Kidney (tissue), 14 donors: ENCODE data around the gene RBM44. TPM values are rescaled to one million over a fixed set of nuclear protein-coding genes. Genes with fewer than 3 reads are reported as not detected.
"Not testable (repeated sequence)": the region's sequence is repeated elsewhere in the genome, so short reads cannot be mapped to it uniquely, and the experiment has no call there.

Source experiments
- DNase-seq, 5 donors: peaks; one replicate each; pipeline ENCODE4 v3.0.0-alpha.2; 2013 to 2020
- FAIRE-seq: peaks from 2 replicates; lab custom pipeline; 2012; peaks lifted over from hg19 to GRCh38; lab: Jason Lieb, UNC
- H3K27ac ChIP-seq, 2 donors: one replicate each; pipeline ENCODE4 v1.7.0; 2013; ENCODE audit warnings: low read depth in 2 of 2, low read length in 2 of 2, inconsistent platforms in 1 of 2
- H3K27me3 ChIP-seq: one replicate; pipeline ENCODE4 v1.7.1; 2013; ENCODE audit warnings: low read length, inconsistent platforms; ENCODE audit not compliant: control insufficient read depth, insufficient read depth
- H3K36me3 ChIP-seq, 3 donors: one replicate each; pipeline versions ENCODE4 v1.7.0 to v1.7.1; 2013; ENCODE audit warnings: low read length in 3 of 3, control low read depth in 1 of 3, inconsistent platforms in 1 of 3; ENCODE audit not compliant: insufficient read depth in 3 of 3, control insufficient read depth in 2 of 3
- H3K4me1 ChIP-seq, 3 donors: one replicate each; pipeline versions ENCODE4 v1.7.0 to v1.7.1; 2013; ENCODE audit warnings: low read length in 3 of 3, inconsistent platforms in 1 of 3, low read depth in 1 of 3; ENCODE audit not compliant: control insufficient read depth in 2 of 3, insufficient read depth in 2 of 3
- H3K4me3 ChIP-seq, 3 donors: one replicate each; pipeline versions ENCODE4 v1.7.0 to v1.8.1; 2013; ENCODE audit warnings: low read length in 3 of 3, control low read depth in 1 of 3, inconsistent platforms in 1 of 3
- H3K9ac ChIP-seq, 3 donors: one replicate each; pipeline versions ENCODE4 v1.7.0 to v1.7.1; 2013; ENCODE audit warnings: low read length in 3 of 3, control low read depth in 1 of 3, inconsistent platforms in 1 of 3
- H3K9me3 ChIP-seq, 3 donors: one replicate each; pipeline versions ENCODE4 v1.7.0 to v1.7.1; 2013; ENCODE audit warnings: low read length in 3 of 3, control low read depth in 1 of 3, inconsistent platforms in 1 of 3; ENCODE audit not compliant: control insufficient read depth in 2 of 3, insufficient read depth in 1 of 3
- intact Hi-C: fragments of 100-400 bp; cut with DNase I; formaldehyde crosslinking; loops from one replicate; pipeline ENCODE4 v1.11.1; 2022
- polyA plus RNA-seq: library from polyadenylated mRNA; stranded (reverse); fragments of 350-450 nt; fragmentation: Illumina TruSeq; extraction: RNeasy Lipid Tissue Mini Kit (QIAGEN cat#74804); gene quantifications from one replicate; pipeline ENCODE4 v1.2.3, GENCODE V29; 2014; ENCODE audit warnings: low read depth, low replicate concordance; ENCODE audit not compliant: insufficient read depth
- total RNA-seq: library from RNA; stranded (reverse); fragmentation: NEBNext Ultra II Directional; extraction: Animal tissue kit (Norgen Biotek cat#: 25700); gene quantifications from one replicate; pipeline ENCODE4 v1.2.1, GENCODE V29; 2021
- TF ChIP-seq, protein P1 (sequence below): IDR thresholded peaks from 3 replicates; pipeline ENCODE4 v1.5.1; 2012; ENCODE audit warnings: mild to moderate bottlenecking, moderate library complexity, borderline replicate concordance; ENCODE audit not compliant: insufficient read depth; ENCODE audit errors: extremely low read depth
- donor health status: control.
- donor health status: control.
- donor health status: control.
- donor health status: control.
- donor health status: control.
- donor health status: DM: yes; HTN: yes; CAD: no.
- donor health status: Normal renal cell carcinoma (clear cell type).

RBM44 gene
- total and polyA plus RNA-seq, 2 donors from 2014 or later = 0.72 TPM; not detected in 1

DNA sequence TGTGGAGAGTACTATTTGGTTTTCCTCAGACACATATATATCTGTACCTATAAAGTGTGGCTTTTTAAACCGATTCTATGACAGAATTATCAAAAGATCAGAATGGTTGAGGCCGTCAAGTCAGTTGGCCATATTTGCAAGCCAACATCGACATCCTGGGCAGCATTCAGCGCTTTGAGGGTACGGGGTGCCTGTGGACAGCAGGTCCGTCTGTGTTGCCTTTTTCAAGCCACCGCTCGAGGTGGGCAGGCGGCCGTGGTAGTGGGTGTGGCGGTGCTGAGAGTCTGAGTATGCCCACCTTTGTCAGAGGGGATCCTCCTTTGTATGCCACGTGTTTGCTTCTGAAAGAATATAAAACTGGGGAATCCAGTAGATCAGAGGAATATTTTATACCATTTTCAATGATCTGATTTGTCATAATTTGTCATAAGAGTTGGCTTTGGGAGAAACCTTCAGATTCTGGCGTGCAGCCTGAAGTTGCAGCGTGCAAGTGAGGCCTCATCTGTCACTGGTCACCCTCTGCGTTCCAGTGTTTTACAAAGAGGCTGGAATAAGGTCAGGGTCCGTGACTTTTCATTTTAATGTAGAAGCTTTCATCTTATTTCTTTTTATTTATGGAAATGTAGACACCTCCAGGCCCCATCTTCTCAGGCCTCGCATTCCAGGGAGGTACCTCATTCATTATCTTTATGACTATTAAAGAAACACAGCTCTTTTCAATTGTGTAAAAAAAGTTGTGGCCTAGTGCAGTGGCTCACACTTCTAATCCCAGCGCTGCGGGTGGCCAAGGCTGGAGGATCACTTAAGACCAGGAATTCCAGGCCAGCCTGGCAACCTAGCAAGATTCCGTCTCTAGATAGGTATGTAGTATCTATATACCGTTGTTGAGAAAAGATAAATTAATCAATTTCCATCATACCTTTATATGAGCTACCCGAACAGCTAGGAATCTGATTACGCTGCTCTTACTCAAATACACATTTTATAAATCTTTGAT is 37.8 kb upstream of the RBM44 start:
- FAIRE-seq = no peak
- intact Hi-C loops = no loop called here
- peaks cover 7 to 42% (median 21%) of the 10 kb centered on the region in 3 donors for H3K36me3 ChIP-seq

GRCh38 chr2:237762291-237763182 is 36.0 kb upstream of the RBM44 start:
- H3K4me3 ChIP-seq, H3K27me3 ChIP-seq, H3K9me3 ChIP-seq, FAIRE-seq, H3K4me1 ChIP-seq, DNase-seq, intact Hi-C loops, H3K27ac ChIP-seq, H3K9ac ChIP-seq: not testable (repeated sequence)
- peaks cover 2 to 33% (median 16%) of the 10 kb centered on the region in 3 donors for H3K36me3 ChIP-seq

More for the DNA sequence above, 37.8 kb upstream of the RBM44 start:
- Histone ChIP-seq H3K9ac (no peak overlapping the region), H3K9me3 (no peaks in the 10 kb centered on the region), H3K27ac (no peak overlapping the region), H3K4me1 (no peaks in the 10 kb centered on the region), H3K27me3 (no peaks in the 10 kb centered on the region), H3K4me3 (no peak overlapping the region)
- no peak for DNase-seq
- TF ChIP-seq, protein P1, sequence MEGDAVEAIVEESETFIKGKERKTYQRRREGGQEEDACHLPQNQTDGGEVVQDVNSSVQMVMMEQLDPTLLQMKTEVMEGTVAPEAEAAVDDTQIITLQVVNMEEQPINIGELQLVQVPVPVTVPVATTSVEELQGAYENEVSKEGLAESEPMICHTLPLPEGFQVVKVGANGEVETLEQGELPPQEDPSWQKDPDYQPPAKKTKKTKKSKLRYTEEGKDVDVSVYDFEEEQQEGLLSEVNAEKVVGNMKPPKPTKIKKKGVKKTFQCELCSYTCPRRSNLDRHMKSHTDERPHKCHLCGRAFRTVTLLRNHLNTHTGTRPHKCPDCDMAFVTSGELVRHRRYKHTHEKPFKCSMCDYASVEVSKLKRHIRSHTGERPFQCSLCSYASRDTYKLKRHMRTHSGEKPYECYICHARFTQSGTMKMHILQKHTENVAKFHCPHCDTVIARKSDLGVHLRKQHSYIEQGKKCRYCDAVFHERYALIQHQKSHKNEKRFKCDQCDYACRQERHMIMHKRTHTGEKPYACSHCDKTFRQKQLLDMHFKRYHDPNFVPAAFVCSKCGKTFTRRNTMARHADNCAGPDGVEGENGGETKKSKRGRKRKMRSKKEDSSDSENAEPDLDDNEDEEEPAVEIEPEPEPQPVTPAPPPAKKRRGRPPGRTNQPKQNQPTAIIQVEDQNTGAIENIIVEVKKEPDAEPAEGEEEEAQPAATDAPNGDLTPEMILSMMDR = no peak

GRCh38 chr2:237763812-237764211 is 34.8 kb upstream of the RBM44 start:
- Histone ChIP-seq H3K27ac (no peak overlapping the region), H3K9ac (no peak overlapping the region), H3K4me1 (no peaks in the 10 kb centered on the region), H3K27me3 (no peaks in the 10 kb centered on the region), H3K9me3 (no peaks in the 10 kb centered on the region), H3K36me3 (peaks cover 2 to 26% (median 9%) of the 10 kb centered on the region in 3 donors), H3K4me3 (no peak overlapping the region)
- DNase-seq (no peak), FAIRE-seq (no peak)
- intact Hi-C loops = no loop called here
- TF ChIP-seq, protein P1 = no peak

DNA sequence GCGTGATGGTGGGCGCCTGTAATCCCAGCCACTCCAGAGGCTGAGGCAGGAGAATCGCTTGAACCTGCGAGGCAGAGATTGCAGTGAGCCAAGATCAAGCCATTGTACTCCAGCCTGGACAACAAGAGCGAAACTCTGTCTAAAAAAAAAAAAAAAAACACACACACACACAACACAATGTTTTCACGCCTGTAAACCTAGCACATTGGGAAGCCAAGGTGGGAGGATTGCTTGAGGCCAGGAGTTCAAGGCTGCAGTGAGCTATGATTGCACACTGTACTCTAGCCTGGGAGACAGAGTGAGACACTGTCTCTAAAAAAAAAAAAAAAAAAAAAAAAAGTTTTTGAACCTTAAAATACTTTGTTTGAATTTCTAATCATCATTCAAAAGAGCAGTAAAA is 33.5 kb upstream of the RBM44 start:
- intact Hi-C loops, FAIRE-seq, H3K9me3 ChIP-seq, H3K27me3 ChIP-seq, DNase-seq, H3K9ac ChIP-seq, H3K27ac ChIP-seq, H3K4me1 ChIP-seq, H3K4me3 ChIP-seq: not testable (repeated sequence)
- peaks cover 2 to 29% (median 10%) of the 10 kb centered on the region in 3 donors for H3K36me3 ChIP-seq
